ENCODE measurements around the gene SLC7A5.
"Not testable (repeated sequence)": the region's sequence is repeated elsewhere in the genome, so short reads cannot be mapped to it uniquely, and the experiment has no call there.

Gene SLC7A5

GRCh38 chr16:87900489-87900888 lies 31.2 kb upstream of the SLC7A5 start:
- H3K9me3 ChIP-seq (ENCODE audit: control insufficient read depth, insufficient read depth, low read length): not testable (repeated sequence)

GRCh38 chr16:87897521-87898505 lies 28.5 kb upstream of the SLC7A5 start:
- Histone ChIP-seq H3K36me3 (ENCODE audit: control insufficient read depth, insufficient read depth, low read length) (no peaks in the 10 kb centered on the region), H3K9ac (ENCODE audit: low read depth, low read length) (no peak overlapping the region), H3K4me1 (ENCODE audit: control insufficient read depth, insufficient read depth, low read length) (no peaks in the 10 kb centered on the region), H3K27me3 (ENCODE audit: control insufficient read depth, insufficient read depth, low read length) (no peaks in the 10 kb centered on the region), H3K9me3 (ENCODE audit: control insufficient read depth, insufficient read depth, low read length) (no peaks in the 10 kb centered on the region), H3K4me3 (ENCODE audit: low read depth, low read length) (no peak overlapping the region)

More at GRCh38 chr16:87900489-87900888, 31.2 kb upstream of the SLC7A5 start:
- H3K36me3 ChIP-seq (ENCODE audit: control insufficient read depth, insufficient read depth, low read length); H3K27me3 ChIP-seq (ENCODE audit: control insufficient read depth, insufficient read depth, low read length); H3K4me3 ChIP-seq (ENCODE audit: low read depth, low read length); H3K9ac ChIP-seq (ENCODE audit: low read depth, low read length); H3K4me1 ChIP-seq (ENCODE audit: control insufficient read depth, insufficient read depth, low read length): not testable (repeated sequence)

DNA sequence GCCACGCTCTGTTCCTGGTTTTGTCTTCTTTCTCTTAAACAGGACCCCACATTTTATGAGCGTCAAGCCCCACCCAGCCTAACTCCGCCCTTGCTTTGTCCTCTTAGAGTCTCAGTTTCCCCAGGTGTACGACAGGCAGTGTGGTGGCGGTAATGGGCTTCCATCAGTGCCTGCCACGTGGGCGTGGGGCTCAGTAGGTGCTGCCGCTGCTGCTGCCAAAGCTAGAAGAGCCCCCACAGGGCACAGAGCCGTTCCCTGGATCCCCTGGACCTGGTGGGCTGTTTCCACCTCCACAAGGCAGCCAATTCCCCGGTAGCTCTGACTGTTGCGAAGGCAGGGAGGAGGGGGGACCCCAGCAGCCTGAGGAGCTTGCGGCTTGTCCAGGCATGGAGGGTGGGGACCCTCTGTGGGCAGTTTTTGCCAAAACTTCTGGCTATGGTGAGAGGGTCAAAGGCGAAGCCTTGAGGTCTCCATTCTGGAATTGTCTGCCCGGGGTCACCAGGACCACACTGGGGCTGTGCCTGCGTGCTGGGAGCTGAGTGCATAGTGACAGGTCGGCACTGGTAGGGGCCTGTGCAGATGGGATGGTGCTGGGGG lies 27.7 kb upstream of the SLC7A5 start:
- H3K36me3 ChIP-seq (ENCODE audit: control insufficient read depth, insufficient read depth, low read length); H3K9me3 ChIP-seq (ENCODE audit: control insufficient read depth, insufficient read depth, low read length); H3K4me1 ChIP-seq (ENCODE audit: control insufficient read depth, insufficient read depth, low read length); H3K9ac ChIP-seq (ENCODE audit: low read depth, low read length); H3K4me3 ChIP-seq (ENCODE audit: low read depth, low read length); H3K27me3 ChIP-seq (ENCODE audit: control insufficient read depth, insufficient read depth, low read length): not testable (repeated sequence)

- H3K4me1 ChIP-seq (ENCODE audit: control insufficient read depth, insufficient read depth, low read length); H3K9me3 ChIP-seq (ENCODE audit: control insufficient read depth, insufficient read depth, low read length); H3K4me3 ChIP-seq (ENCODE audit: low read depth, low read length); H3K9ac ChIP-seq (ENCODE audit: low read depth, low read length); H3K36me3 ChIP-seq (ENCODE audit: control insufficient read depth, insufficient read depth, low read length); H3K27me3 ChIP-seq (ENCODE audit: control insufficient read depth, insufficient read depth, low read length): not testable (repeated sequence)
These were observed 27.0 kb upstream of the SLC7A5 start for GRCh38 chr16:87896176-87896890.

GRCh38 chr16:87895641-87896141 lies 26.4 kb upstream of the SLC7A5 start:
- Histone ChIP-seq H3K9me3 (ENCODE audit: control insufficient read depth, insufficient read depth, low read length) (no peaks in the 10 kb centered on the region), H3K9ac (ENCODE audit: low read depth, low read length) (no peak overlapping the region), H3K4me3 (ENCODE audit: low read depth, low read length) (no peak overlapping the region), H3K4me1 (ENCODE audit: control insufficient read depth, insufficient read depth, low read length) (no peaks in the 10 kb centered on the region), H3K36me3 (ENCODE audit: control insufficient read depth, insufficient read depth, low read length) (no peaks in the 10 kb centered on the region), H3K27me3 (ENCODE audit: control insufficient read depth, insufficient read depth, low read length) (no peaks in the 10 kb centered on the region)

- H3K36me3 ChIP-seq (ENCODE audit: control insufficient read depth, insufficient read depth, low read length); H3K4me1 ChIP-seq (ENCODE audit: control insufficient read depth, insufficient read depth, low read length); H3K4me3 ChIP-seq (ENCODE audit: low read depth, low read length); H3K27me3 ChIP-seq (ENCODE audit: control insufficient read depth, insufficient read depth, low read length); H3K9ac ChIP-seq (ENCODE audit: low read depth, low read length); H3K9me3 ChIP-seq (ENCODE audit: control insufficient read depth, insufficient read depth, low read length): not testable (repeated sequence)
These were observed 24.7 kb upstream of the SLC7A5 start for GRCh38 chr16:87894005-87894404.

DNA sequence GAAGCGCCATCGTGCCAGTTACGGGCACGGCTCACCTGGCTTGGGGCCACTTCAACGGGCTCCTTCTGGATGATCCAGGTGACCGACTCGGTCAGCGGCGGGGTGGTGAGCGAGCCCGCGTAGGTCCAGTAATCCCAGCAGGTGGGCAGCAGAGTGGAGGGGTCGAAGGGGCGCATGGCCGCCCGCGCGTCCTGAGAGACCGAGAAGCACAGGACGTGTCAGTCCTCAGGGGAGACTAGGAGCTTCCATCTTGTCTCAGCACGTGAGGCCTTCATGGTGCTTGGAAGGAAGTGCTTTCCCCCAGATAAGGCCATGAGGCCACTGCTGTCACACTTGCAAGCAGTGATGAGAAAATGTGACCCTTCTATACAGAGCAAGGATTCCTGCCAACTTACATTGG lies 22.5 kb upstream of the SLC7A5 start:
- Histone ChIP-seq H3K36me3 (ENCODE audit: control insufficient read depth, insufficient read depth, low read length) (no peaks in the 10 kb centered on the region), H3K27me3 (ENCODE audit: control insufficient read depth, insufficient read depth, low read length) (no peaks in the 10 kb centered on the region), H3K4me3 (ENCODE audit: low read depth, low read length) (no peak overlapping the region), H3K9ac (ENCODE audit: low read depth, low read length) (no peak overlapping the region), H3K9me3 (ENCODE audit: control insufficient read depth, insufficient read depth, low read length) (no peaks in the 10 kb centered on the region), H3K4me1 (ENCODE audit: control insufficient read depth, insufficient read depth, low read length) (no peaks in the 10 kb centered on the region)

- H3K9ac ChIP-seq (ENCODE audit: low read depth, low read length); H3K27me3 ChIP-seq (ENCODE audit: control insufficient read depth, insufficient read depth, low read length); H3K36me3 ChIP-seq (ENCODE audit: control insufficient read depth, insufficient read depth, low read length); H3K4me3 ChIP-seq (ENCODE audit: low read depth, low read length); H3K4me1 ChIP-seq (ENCODE audit: control insufficient read depth, insufficient read depth, low read length); H3K9me3 ChIP-seq (ENCODE audit: control insufficient read depth, insufficient read depth, low read length): not testable (repeated sequence)
These were observed 20.5 kb upstream of the SLC7A5 start for GRCh38 chr16:87889762-87890161.

- not testable (repeated sequence) for H3K9me3 ChIP-seq (ENCODE audit: control insufficient read depth, insufficient read depth, low read length); H3K9ac ChIP-seq (ENCODE audit: low read depth, low read length); H3K4me1 ChIP-seq (ENCODE audit: control insufficient read depth, insufficient read depth, low read length); H3K27me3 ChIP-seq (ENCODE audit: control insufficient read depth, insufficient read depth, low read length); H3K4me3 ChIP-seq (ENCODE audit: low read depth, low read length); H3K36me3 ChIP-seq (ENCODE audit: control insufficient read depth, insufficient read depth, low read length)
These were observed 19.0 kb upstream of the SLC7A5 start for GRCh38 chr16:87888346-87888745.

DNA sequence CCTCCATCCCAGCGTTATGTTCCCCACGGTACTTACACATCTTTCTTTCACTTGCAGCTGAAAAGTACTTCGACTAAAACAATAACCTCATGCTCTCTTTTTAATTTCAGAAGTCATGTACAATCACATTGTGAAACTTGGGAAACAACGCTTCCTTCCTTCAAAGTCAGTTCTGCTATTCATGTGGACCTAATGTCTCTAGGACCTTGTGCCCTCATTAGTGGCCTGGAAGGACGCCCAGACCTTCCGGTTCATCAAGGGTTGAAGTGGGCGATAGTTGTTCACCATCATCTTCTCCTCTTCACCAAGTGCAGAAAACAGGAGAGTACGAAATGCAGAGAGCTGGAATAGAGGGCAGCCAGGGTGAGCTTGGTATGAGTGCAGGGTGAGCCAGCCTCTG lies 18.6 kb upstream of the SLC7A5 start:
- H3K4me1 ChIP-seq (ENCODE audit: control insufficient read depth, insufficient read depth, low read length); H3K36me3 ChIP-seq (ENCODE audit: control insufficient read depth, insufficient read depth, low read length); H3K9me3 ChIP-seq (ENCODE audit: control insufficient read depth, insufficient read depth, low read length); H3K9ac ChIP-seq (ENCODE audit: low read depth, low read length); H3K4me3 ChIP-seq (ENCODE audit: low read depth, low read length); H3K27me3 ChIP-seq (ENCODE audit: control insufficient read depth, insufficient read depth, low read length): not testable (repeated sequence)

DNA sequence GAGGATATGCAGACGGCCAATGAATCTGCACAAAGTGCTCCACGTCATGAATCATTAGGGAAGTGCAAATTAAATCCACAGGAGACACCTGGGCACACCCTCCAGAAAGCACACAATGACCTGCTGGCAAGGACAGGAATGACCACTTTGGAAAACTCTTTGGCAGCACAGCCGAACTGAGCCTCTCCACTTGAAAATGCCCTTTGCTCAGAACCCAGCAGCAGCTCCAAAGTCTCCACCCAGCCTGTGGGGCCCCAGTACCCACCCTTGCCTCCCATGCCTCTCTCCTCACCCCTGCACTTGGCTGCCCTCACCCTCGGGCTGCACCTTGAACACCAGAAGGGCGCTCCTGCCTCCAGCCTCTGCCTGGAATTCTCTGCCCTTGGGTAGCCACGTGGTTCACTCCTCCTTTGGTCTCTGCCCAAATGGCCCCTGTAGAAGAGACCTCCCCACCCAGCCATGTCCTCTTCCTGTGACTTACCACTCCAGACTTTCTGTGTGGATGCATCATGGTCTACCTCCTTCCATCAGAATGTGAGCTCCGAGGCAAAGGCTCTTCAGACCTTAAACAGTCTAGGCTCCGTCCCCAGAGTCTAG lies 16.2 kb upstream of the SLC7A5 start:
- H3K27me3 ChIP-seq (ENCODE audit: control insufficient read depth, insufficient read depth, low read length); H3K9ac ChIP-seq (ENCODE audit: low read depth, low read length); H3K4me1 ChIP-seq (ENCODE audit: control insufficient read depth, insufficient read depth, low read length); H3K36me3 ChIP-seq (ENCODE audit: control insufficient read depth, insufficient read depth, low read length); H3K4me3 ChIP-seq (ENCODE audit: low read depth, low read length); H3K9me3 ChIP-seq (ENCODE audit: control insufficient read depth, insufficient read depth, low read length): not testable (repeated sequence)
